ENCODE results near the gene DNAL1. TPM values are rescaled to one million over a fixed set of nuclear protein-coding genes. Genes with fewer than 3 reads are reported as not detected.

The DNAL1 gene
- total and polyA plus RNA-seq, 8 donors = 14.6 to 19.5 (median 17.0) TPM

GRCh38 chr14:73722581-73722980 is 77.8 kb downstream of the DNAL1 start:
- ATAC-seq (no peak), DNase-seq (no peak)
- no peaks in the 10 kb centered on the region for H3K9me3 ChIP-seq
- H3K4me1 ChIP-seq = peaks cover 23 to 41% of the 10 kb centered on the region in 2 donors
- peaks cover 9 to 90% of the 10 kb centered on the region in 2 donors for H3K36me3 ChIP-seq
- H3K27me3 ChIP-seq = no peaks in the 10 kb centered on the region
- H3K27ac ChIP-seq = peak overlapping the region in 1 of 2 donors; percentile 80
- intact Hi-C loops (cut with DNase I) = no loop called here
- no peak overlapping the region for H3K4me3 ChIP-seq
- no peak for TF ChIP-seq CTCF (IDR thresholded peaks at IDR 0.05)

GRCh38 chr14:73723406-73723796 is 78.6 kb downstream of the DNAL1 start:
- TF ChIP-seq CTCF (IDR thresholded peaks at IDR 0.05) = no peak
- intact Hi-C loops (cut with DNase I) = no loop called here
- no peak for DNase-seq
- Histone ChIP-seq H3K36me3 (peaks cover 9 to 86% of the 10 kb centered on the region in 2 donors), H3K9me3 (no peaks in the 10 kb centered on the region), H3K27ac (peak overlapping the region; percentile 69 to 80), H3K4me1 (peaks cover 23 to 49% of the 10 kb centered on the region in 2 donors), H3K27me3 (no peaks in the 10 kb centered on the region), H3K4me3 (no peak overlapping the region)
- ATAC-seq = no peak

GRCh38 chr14:73723797-73724661 is 79.2 kb downstream of the DNAL1 start:
- no peaks in the 10 kb centered on the region for H3K9me3 ChIP-seq
- TF ChIP-seq CTCF (IDR thresholded peaks at IDR 0.05) = peak in 1 of 2 donors; percentile 22
- peak in 1 of 4 donors; percentile 71 for DNase-seq
- H3K27me3 ChIP-seq = no peaks in the 10 kb centered on the region
- peaks cover 23 to 56% of the 10 kb centered on the region in 2 donors for H3K4me1 ChIP-seq
- no peak overlapping the region for H3K4me3 ChIP-seq
- H3K36me3 ChIP-seq = peaks cover 9 to 84% of the 10 kb centered on the region in 2 donors
- peak overlapping the region; percentile 69 to 80 for H3K27ac ChIP-seq
- intact Hi-C loops (cut with DNase I) = no loop called here
- peak; percentile 65 for ATAC-seq

DNA sequence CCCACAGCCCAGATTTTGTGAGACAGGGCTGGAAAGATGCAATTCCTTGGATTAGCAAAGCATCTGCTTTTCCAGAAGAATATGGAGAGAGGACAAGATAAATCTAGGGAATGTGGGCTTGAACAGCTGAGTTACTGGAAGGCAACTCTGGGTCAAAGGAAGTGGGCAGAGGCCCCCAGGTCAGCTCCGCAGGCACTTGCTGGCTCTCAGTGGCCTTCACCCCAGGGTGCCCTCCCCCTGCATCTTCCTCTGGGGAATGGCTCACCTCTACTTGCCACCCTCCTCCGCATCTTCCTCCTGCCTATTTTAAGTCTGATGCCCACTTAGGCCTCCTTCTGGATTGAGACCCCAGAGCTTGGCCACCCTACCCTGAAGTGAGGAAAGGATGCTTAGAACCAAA is 79.9 kb downstream of the DNAL1 start:
- no peak for TF ChIP-seq CTCF (IDR thresholded peaks at IDR 0.05)

More for the DNA sequence above, 79.9 kb downstream of the DNAL1 start:
- H3K27ac ChIP-seq = peak overlapping the region; percentile 69 to 80
- H3K9me3 ChIP-seq = no peaks in the 10 kb centered on the region
- H3K4me1 ChIP-seq = peaks cover 23 to 59% of the 10 kb centered on the region in 2 donors
- peaks cover 9 to 84% of the 10 kb centered on the region in 2 donors for H3K36me3 ChIP-seq
- no peak for DNase-seq
- no peak for ATAC-seq
- H3K4me3 ChIP-seq = no peak overlapping the region
- no peaks in the 10 kb centered on the region for H3K27me3 ChIP-seq
- intact Hi-C loops (cut with DNase I) = loop anchor here in 1 of 2 donors (5.0 kb wide), 1 partner anchor 103 kb away; no protein-coding TSS in a partner anchor
